ENCODE data around the gene CFAP97.
"Not testable (repeated sequence)": the region's sequence is repeated elsewhere in the genome, so short reads cannot be mapped to it uniquely, and the experiment has no call there.

Gene CFAP97

DNA sequence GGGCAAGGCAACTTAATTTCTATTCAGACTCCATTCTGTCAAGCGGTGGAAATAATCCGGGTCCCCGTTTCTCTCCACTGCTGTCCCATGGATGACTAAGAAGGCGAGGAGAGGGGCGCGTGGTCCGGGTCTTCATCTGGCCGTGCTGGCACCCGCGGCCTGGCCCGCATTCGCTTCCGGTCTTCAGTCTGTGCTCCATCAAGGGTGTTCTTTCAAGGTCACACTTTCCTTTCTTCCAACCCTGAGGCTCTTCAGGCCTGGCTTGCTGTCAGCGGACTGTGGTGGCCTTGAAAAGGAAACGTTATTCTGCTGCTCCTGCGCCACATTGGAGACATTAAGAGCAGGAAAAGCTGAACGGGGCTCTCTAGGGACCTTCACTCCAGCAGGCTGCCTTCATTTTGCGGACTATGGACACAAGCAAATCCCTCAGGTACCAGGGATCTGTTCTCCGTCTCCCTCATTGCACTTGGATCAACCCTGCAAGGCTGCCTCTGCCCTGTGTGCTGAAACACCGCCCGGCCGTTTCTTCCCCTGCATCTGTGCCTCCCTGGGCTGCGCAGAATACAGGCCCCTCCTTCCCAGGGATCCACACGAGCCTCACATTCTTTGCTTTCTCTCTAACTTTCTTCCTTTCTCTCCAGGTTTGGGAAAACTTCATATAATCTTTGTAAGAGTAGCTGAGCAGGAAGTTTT is 66.4 kb downstream of the CFAP97 start:
- no peak for DNase-seq

DNA sequence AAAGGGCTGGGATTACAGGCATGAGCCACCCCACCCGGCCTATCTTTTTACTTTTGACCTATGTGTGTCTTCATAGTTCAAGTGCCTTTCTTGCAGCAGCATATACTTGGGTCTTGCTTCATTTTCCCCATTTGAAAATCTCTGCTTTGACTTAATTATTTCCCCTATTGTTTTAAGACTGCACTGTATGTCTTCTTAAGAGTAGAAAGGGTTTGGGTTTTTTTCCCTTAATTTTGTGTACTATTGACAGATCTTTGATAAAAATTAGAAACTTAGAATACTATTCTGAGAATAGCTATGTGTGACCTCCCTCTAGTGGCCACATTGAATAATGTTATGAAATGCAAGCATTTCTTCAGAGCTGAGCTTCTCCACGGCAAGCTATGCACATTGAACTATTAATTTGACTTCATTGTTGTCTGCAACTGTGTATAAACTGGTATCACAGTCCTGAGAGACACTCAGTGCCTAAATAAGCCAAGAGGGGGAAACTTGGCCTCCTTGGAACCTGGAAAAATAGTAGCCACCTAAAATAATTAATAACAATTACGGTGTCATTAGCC is 69.4 kb downstream of the CFAP97 start:
- no peak for DNase-seq

DNA sequence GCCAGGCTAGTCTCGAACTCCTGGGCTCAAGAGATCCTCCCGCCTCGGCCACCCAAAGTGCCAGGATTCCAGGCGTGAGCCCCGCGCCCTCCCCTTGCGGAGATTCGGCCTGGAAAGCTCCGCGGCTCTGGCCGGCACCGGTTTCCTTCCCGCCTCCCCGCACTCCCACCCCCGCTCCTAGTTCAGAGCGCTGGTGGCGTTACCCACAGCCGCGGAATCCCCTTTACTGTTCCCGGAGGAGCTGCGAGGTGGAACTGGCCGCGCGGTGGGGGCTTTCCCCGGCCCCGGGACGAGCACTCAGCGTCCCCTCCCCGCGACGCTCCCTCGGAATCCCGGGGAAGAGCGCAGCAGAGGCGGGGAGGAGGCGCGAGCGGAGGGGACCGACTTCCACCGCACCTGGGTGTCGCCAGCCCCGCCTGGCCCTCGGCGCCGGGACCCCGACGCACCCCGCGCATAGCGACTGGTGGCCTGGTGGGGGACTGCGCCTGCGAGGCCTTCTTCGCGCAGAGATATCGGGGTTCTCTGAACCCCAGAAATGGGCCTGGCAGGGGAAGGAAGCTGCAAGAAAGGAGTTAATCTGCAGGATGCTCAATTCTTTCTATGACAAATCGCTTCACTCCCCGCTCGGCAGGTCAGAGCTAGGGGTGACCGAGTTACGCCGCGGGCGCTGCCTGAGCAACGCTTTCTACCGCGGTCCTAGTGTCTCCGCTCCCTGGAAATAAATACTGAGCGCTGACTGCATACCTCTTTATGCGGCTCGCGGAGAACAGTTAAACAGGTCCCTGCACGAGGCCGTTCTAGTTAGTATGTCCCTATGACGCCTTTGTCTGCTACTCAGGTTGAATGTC is 75.3 kb downstream of the CFAP97 start:
- DNase-seq, result peak; percentile 39

DNA sequence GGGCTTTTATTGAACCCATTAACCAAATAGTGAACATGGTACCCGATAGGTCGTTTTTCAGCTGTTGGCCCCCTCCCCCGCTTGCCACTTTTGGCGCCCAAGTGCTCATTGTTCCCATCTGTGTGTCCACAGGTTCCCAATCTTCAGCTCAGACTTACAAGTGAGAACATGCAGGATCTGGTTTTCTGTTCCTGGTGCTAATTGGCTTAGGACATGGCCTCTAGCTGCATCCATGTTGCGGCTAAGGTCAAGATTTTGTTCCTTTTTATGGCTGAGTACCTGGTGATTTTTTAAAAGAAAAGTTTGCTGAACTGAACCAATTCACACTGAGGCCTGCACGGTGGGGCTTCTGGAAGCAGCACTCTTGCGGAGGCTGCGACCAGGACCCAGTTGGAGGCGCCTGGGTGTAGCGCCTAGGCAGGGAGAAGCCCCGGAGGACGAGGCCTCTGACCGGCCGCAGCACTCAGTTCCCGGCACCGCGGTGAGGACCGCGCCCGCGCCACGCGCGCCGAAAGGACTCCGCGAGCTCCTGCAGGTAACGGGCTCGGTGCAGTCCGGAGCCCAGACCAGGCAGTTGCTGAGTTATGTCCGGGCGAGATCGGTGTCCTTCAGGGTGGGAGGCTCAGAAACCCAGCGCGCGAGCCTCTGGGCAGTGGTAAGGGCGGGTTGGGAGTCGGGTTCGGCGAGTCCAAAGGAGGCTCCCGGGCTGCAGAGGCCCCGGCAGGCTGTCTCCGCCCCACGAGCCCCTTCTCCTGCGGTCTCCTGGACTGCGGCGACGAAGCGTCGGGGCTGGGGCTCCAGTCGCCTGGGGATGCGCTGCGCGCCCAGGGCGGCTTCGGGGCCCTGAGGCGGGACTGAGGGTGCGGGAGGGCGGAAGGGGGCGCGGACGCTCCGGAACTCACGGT is 76.5 kb downstream of the CFAP97 start:
- DNase-seq, result no peak

DNA sequence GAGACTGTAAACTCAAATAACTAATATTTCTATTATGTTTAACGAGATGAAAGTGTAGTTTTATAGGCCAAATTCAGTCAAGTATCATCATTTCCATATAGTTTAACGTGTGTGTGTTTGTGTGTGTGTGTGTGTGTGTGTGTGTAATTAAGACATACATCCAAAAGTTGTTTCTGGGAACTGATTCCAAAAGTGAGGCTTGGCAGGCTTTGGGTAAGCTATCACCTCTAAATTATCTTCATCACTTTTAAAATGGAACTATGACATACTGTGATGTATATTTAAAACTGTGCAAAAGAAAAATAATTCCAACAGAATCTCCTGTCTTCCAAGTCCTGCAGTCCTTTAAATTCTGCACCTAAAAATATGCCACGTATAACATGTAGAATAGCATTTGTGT is 79.8 kb downstream of the CFAP97 start:
- DNase-seq, result no peak

DNA sequence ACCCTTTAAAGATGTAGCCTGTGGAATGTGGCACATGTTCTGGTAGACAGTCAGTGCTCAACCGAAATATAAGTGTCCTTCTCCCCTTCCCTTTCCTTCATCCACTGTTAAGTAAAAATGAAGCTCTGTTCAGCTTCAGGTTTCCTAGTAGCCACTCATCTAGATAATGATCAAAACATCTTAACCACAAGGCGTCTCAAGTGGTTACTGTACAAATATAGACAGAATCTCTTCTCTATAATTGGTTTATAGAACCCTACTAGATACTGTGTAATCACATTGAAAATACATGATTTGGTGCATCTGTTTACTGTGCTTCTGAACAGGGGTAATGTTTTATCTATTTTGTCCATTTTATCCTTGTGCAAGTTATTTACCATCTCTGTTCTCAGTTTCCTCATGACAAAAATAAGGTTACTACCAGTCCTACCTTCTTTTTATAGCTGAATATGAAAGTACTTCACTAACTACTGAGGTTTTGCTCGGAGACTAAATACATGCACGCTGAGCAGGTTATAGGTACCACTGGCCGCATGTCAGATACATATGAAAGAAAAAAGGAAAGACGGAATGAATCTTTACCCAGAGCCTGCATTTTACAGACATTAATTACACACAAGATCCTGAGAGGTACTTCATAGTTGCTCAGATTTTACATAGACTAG is 81.0 kb downstream of the CFAP97 start:
- no peak for DNase-seq

DNA sequence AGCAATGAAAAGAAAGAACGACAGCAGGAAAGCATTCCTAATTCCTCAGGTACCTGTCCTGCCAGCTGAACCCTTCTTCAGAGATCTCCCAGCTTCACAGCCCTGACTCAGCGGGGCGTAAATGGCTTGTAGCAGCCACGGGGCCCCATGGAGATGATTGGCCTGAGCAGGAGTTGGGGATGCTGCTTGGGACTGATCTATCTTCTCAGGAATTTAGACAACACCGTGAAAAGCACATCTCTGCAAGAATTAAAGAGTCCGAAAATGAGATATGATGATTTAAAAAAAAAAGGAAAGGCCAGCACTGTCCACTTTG is 83.2 kb downstream of the CFAP97 start:
- no peak for DNase-seq

DNA sequence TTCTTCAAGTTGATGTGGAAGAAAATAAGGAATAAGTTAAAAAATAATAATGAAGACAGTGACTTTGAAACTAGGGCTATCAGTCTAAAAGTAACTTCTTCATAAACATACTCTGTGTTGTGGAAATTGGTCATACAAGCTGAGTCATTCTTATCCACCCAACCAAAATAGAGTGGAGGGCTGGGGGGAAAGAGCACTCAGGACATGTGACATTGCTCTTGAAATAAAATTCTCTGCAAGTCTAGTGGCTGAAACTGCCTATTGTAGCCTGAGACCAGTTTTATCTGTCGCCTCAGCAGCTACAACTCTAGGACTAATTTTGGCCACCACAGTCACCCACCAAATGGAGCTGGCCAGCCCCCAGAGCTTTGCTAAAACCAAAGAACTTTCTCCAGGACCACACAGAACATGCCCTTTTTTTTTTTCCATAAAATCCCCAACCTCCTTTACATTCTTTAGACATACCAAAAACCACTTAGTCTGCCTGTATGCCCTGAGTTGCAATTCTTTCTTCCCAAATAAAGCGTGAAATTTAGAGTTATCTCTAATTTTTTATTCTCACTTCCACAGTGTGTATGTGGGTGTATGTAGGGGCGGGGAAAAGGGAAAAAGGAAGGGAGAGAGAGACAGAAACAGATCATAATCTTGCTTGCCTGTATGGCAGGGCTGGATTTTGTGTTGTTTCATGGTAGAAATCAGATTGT is 83.7 kb downstream of the CFAP97 start:
- no peak for DNase-seq

DNA sequence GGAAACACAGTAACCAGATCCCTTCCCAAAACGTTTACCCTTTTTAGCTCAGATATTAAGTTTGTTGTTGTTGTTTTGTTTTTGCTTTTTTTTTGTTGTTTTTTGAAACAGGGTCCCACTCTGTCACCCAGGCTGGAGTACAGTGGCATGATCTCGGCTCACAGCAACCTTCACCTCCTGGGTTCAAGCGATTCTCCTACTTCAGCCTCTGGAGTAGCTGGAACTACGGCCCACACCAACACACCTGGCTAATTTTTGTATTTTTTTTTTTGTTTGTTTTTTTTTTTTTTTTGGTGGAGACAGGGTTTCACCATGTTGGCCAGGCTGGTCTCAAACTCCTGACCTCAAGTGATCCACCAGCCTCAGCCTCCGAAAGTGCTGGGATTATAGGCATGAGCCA is 84.3 kb downstream of the CFAP97 start:
- DNase-seq, result not testable (repeated sequence)

DNA sequence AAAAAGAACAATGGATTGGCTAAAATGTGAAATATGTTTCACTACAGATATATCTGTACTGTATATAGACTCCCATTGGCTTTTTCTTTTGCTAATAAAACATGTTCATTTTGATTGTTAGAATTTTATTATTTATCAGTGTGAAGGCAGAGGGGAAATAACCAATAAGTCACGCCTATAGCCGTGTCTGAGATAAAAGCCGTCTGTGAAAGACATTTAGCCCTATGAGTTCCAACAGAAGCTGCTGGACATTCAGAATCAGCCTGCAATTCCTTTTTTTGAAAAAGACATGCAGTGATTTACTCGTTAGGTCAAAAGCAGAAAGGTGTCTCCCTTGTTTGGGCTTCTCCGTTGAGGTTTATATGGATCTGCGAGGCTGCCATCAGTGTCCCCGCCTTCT is 84.9 kb downstream of the CFAP97 start:
- DNase-seq, result no peak

DNA sequence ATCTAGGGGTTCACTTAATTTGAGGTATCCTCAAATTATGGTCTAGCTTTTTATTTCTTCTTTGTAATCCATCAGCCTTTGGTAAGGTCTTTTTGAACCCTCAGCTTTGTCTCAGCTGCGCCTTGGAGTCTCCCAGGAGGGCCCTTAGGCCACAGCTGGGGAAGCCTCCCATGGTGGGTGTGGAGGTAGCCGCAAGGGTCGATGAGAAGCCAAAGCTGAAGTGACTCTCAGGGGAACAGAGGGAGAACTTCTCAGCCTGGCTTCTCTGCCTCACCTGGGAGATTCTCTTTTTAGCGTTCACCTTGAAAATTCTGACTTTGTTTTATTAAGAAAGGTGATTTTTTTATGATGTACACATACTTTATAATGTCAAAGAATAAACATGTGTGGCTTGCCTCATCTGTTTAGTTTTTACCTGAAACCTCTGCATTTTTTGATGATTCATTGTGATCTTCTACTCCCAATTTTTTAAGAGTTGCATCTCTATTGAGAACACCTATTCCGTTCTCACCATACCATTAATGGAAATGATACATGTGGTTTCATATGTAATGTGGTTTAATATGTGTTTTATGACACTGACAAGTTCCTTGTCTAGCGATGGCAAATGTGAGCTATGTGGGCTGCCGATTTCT is 86.4 kb downstream of the CFAP97 start:
- no peak for DNase-seq

DNA sequence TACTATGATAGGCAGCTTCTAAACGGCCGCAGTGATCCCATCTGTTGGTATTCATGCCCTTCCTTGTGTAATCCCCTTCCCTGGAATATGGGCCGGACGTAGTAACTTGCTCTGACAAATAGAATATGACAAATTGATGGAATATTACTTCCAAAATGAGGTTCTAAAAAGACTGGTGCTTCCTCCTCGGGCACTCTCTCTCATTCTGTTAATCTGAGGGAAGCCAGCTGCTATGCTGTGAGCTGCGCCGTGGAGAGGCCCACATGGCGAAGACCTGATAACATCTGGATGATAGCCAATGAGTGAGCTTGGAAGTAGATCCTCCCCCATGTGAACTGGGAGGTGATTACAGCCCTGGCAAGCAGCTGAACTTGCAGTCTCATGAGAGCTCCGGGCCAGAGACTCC is 88.0 kb downstream of the CFAP97 start:
- DNase-seq, result no peak

DNA sequence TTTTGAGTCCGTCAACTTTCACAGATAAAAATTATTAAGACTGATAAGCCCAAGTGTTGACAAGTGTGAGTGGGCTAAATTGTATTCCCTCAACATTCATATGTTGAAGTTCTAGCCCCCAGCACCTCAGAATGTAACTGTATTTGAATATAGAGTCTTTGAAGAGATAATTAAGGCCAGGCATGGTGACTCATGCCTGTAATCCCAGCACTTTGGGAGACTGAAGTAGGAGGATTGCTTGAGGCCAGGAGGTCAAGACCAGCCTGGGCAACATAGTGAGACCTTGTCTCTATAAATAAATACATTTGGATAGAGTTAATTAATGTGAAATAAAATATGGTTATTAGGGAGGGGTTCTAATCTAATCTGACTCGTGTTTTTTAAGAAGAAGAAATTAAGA is 90.5 kb downstream of the CFAP97 start:
- no peak for DNase-seq

DNA sequence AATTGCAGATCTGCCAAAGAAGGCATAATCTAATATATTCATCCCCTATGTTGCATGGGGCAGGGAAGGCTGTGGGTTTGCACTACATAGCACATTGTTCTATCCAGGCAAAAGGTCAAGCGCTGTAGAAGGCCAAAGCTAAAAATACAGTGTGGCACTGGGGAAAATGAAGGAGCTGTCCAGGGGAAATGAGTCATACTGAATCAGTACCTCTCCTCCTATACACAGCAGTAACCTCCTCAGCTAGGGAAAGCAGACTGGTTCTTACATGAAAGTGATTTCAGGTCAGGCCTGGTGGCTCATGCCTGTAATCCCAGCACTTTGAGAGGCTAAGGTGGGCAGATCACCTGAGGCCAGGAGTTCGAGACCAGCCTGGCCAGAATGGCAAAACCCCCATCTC is 91.7 kb downstream of the CFAP97 start:
- peak; percentile 40 for DNase-seq

DNA sequence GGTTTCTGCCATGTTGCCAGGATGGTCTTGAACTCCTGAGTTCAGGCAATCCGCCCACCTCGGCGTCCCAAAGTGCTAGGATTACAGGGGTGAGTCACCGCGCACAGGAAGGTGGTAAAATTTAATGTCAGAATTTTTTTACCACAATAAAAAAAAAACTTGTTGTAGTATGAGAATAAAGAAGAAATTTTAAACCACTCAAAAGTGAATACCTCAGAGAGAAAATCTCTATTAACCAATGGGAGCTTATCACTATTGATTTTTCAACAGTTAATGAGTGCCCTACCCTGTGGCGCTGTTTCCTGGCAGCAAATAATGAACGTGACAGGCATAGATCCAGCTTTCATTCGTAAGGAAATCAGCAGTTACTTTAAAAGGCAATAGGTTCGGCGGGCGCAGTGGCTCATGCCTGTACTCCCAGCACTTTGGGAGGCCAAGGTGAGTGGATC is 93.4 kb downstream of the CFAP97 start:
- no peak for DNase-seq

DNA sequence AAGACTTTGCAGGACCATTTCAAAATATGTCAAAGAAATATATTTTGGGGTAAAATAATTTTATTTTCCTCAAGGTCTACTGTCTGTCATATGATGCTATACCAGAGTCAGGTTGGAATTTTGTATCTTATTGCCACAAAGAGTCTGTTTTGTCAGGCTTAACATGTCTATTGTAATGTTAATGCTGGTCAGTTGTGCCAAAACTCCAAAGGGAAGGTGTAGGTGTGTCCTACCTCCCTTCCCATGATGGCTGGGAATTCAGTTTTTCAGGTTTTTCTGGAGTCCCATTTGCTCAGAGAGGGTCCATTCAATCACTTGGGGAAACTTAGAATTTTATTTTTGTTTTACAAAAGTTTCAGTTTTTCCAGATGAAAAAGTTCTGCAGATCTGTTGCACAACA is 94.1 kb downstream of the CFAP97 start:
- DNase-seq, result no peak
